H9 (cell line): ENCODE measurements around the gene RIOK2. TPM values are rescaled to one million over a fixed set of nuclear protein-coding genes. Genes with fewer than 3 reads are reported as not detected.

Experiments
- DNase-seq: peaks from one replicate; pipeline ENCODE4 v3.0.0-alpha.2; 2017
- H2AFZ ChIP-seq: one replicate; pipeline ENCODE4 v1.6.1; 2013; ENCODE audit warnings: mild to moderate bottlenecking, low read length, control low read depth, moderate library complexity
- H2AK5ac ChIP-seq: 2 replicates; pipeline ENCODE4 v1.6.1; 2013; ENCODE audit warnings: low read length, control low read depth, mixed read lengths; ENCODE audit not compliant: insufficient read length
- H2BK120ac ChIP-seq: one replicate; pipeline ENCODE4 v1.6.1; 2013; ENCODE audit warnings: low read depth, mild to moderate bottlenecking, low read length, control low read depth, inconsistent platforms; ENCODE audit not compliant: poor library complexity, severe bottlenecking
- H2BK12ac ChIP-seq: 2 replicates; pipeline ENCODE4 v1.6.1; 2013; ENCODE audit warnings: low read length, control low read depth, mixed read lengths, low read depth; ENCODE audit not compliant: insufficient read length
- H2BK15ac ChIP-seq: 2 replicates; pipeline ENCODE4 v1.6.1; 2013; ENCODE audit warnings: low read depth, low read length, control low read depth
- H2BK20ac ChIP-seq: one replicate; pipeline ENCODE4 v1.6.1; 2013; ENCODE audit warnings: low read depth, mild to moderate bottlenecking, low read length, control low read depth, inconsistent platforms; ENCODE audit not compliant: poor library complexity, severe bottlenecking
- H2BK5ac ChIP-seq: 2 replicates; pipeline ENCODE4 v1.6.1; 2013; ENCODE audit warnings: low read length, control low read depth, mixed read lengths; ENCODE audit not compliant: insufficient read length
- H3K14ac ChIP-seq: 2 replicates; pipeline ENCODE4 v1.6.1; 2013; ENCODE audit warnings: low read length, control low read depth; ENCODE audit not compliant: insufficient read depth
- H3K18ac ChIP-seq: 2 replicates; pipeline ENCODE4 v1.6.1; 2013; ENCODE audit warnings: low read depth, mild to moderate bottlenecking, mixed read lengths, low read length, control low read depth; ENCODE audit not compliant: insufficient read length
- H3K23ac ChIP-seq: 2 replicates; pipeline ENCODE4 v1.6.1; 2013; ENCODE audit warnings: low read length, control low read depth, mixed read lengths, low read depth; ENCODE audit not compliant: insufficient read length
- H3K23me2 ChIP-seq: 2 replicates; pipeline ENCODE4 v1.6.1; 2013; ENCODE audit warnings: low read depth, mild to moderate bottlenecking, mixed read lengths, low read length, control low read depth; ENCODE audit not compliant: insufficient read length, poor library complexity, severe bottlenecking
- H3K27ac ChIP-seq: 2 replicates; pipeline ENCODE4 v1.5.1; 2013; ENCODE audit warnings: low read length, control low read depth, mixed read lengths, low read depth; ENCODE audit not compliant: insufficient read length
- H3K27me3 ChIP-seq: 2 replicates; pipeline ENCODE4 v1.6.1; 2013; ENCODE audit warnings: low read length, control low read depth, inconsistent platforms; ENCODE audit not compliant: insufficient read depth
- H3K4ac ChIP-seq: 2 replicates; pipeline ENCODE4 v1.6.1; 2013; ENCODE audit warnings: low read depth, mild to moderate bottlenecking, control low read depth, inconsistent platforms, low read length, moderate library complexity
- H3K4me1 ChIP-seq: 2 replicates; pipeline ENCODE4 v1.6.1; 2013; ENCODE audit warnings: low read length, control low read depth, inconsistent platforms; ENCODE audit not compliant: insufficient read depth
- H3K4me2 ChIP-seq: 2 replicates; pipeline ENCODE4 v1.6.1; 2013; ENCODE audit warnings: low read length, control low read depth, mixed read lengths; ENCODE audit not compliant: insufficient read length, insufficient read depth
- H3K56ac ChIP-seq: 2 replicates; pipeline ENCODE4 v1.6.1; 2013; ENCODE audit warnings: low read depth, mild to moderate bottlenecking, mixed read lengths, low read length, control low read depth; ENCODE audit not compliant: insufficient read length
- H3K79me1 ChIP-seq: 2 replicates; pipeline ENCODE4 v1.6.1; 2013; ENCODE audit warnings: low read depth, mild to moderate bottlenecking, moderate library complexity, low read length, control low read depth, inconsistent platforms; ENCODE audit not compliant: insufficient read depth, poor library complexity, severe bottlenecking
- H3K79me2 ChIP-seq: 2 replicates; pipeline ENCODE4 v1.6.1; 2013; ENCODE audit warnings: low read length, control low read depth, inconsistent platforms; ENCODE audit not compliant: insufficient read depth
- H3K9ac ChIP-seq: 2 replicates; pipeline ENCODE4 v1.6.1; 2013; ENCODE audit warnings: low read length, control low read depth, mixed read lengths; ENCODE audit not compliant: insufficient read length; ENCODE audit errors: extremely low read depth
- H3K9me3 ChIP-seq: one replicate; pipeline ENCODE4 v1.6.1; 2013; ENCODE audit warnings: low read depth, low read length, inconsistent platforms; ENCODE audit not compliant: control insufficient read depth
- H3T11ph ChIP-seq: one replicate; pipeline ENCODE4 v1.6.1; 2013; ENCODE audit warnings: mild to moderate bottlenecking, low read length, control low read depth, inconsistent platforms
- H4K20me1 ChIP-seq: one replicate; pipeline ENCODE4 v1.6.1; 2013; ENCODE audit not compliant: control insufficient read depth, insufficient read length, insufficient read depth
- H4K5ac ChIP-seq: 2 replicates; pipeline ENCODE4 v1.6.1; 2013; ENCODE audit warnings: low read depth, mild to moderate bottlenecking, mixed read lengths, low read length, control low read depth; ENCODE audit not compliant: insufficient read length
- H4K8ac ChIP-seq: replicated peaks from 2 replicates; pipeline ENCODE4 v1.6.1; 2013; ENCODE audit warnings: low read length, control low read depth, mixed read lengths, low read depth; ENCODE audit not compliant: insufficient read length
- H4K91ac ChIP-seq: 2 replicates; pipeline ENCODE4 v1.6.1; 2013; ENCODE audit warnings: low read depth, mild to moderate bottlenecking, moderate library complexity, mixed read lengths, low read length, control low read depth; ENCODE audit not compliant: insufficient read length
- H3K27ac Mint-ChIP-seq, 3 experiments: 2 replicates in 2 of 3; 3 replicates in 1 of 3; pipeline ENCODE4 v1.8.0; 2020 to 2021; ENCODE audit warnings: mixed read lengths in 3 of 3, mild to moderate bottlenecking in 1 of 3, moderate library complexity in 1 of 3
- H3K27me3 Mint-ChIP-seq: 2 replicates; pipeline ENCODE4 v1.8.0; 2021; ENCODE audit warnings: low read depth, mild to moderate bottlenecking, moderate library complexity, mixed read lengths
- H3K36me3 Mint-ChIP-seq, 3 experiments: 2 replicates in 2 of 3; 3 replicates in 1 of 3; pipeline ENCODE4 v1.8.0; 2020 to 2021; ENCODE audit warnings: low read depth in 3 of 3, mixed read lengths in 3 of 3; ENCODE audit not compliant: insufficient read depth in 1 of 3
- H3K4me1 Mint-ChIP-seq, 2 experiments: 2 replicates each; pipeline ENCODE4 v1.8.0; 2020; ENCODE audit warnings: mixed read lengths in 2 of 2
- H3K4me3 Mint-ChIP-seq, 2 experiments: 2 replicates in 1 of 2; 3 replicates in 1 of 2; pipeline ENCODE4 v1.8.0; 2020 to 2021; ENCODE audit warnings: mild to moderate bottlenecking in 2 of 2, mixed read lengths in 2 of 2, moderate library complexity in 1 of 2
- H3K9me3 Mint-ChIP-seq, 2 experiments: 2 replicates in 1 of 2; 3 replicates in 1 of 2; pipeline ENCODE4 v1.8.0; 2020; ENCODE audit warnings: mild to moderate bottlenecking in 2 of 2, mixed read lengths in 2 of 2, moderate library complexity in 1 of 2
- WGBS: extraction: QIAGEN DNeasy Blood & Tissue Kit; methylation state at CpG from one replicate; pipeline ENCODE4 v1.1.7; 2013; ENCODE audit warnings: missing lambda C conversion rate, low lambda C conversion rate, mixed read lengths; ENCODE audit not compliant: insufficient read length; ENCODE audit errors: extremely low coverage; 5-methylcytosine and 5-hydroxymethylcytosine counted together
- total RNA-seq: library from RNA; stranded (reverse); gene quantifications from 2 replicates; pipeline ENCODE4 v1.2.1, GENCODE V29; 2021
- TF ChIP-seq, protein P1 (sequence below): fragments of 200-600 bp; sonication (generic); conservative IDR thresholded peaks from 3 replicates; pipeline ENCODE4 v1.8.0; 2021; ENCODE audit warnings: antibody characterized with exemption, mild to moderate bottlenecking

RIOK2 gene
- total RNA-seq, 1 experiment from 2014 or later: 39.5 TPM

DNA sequence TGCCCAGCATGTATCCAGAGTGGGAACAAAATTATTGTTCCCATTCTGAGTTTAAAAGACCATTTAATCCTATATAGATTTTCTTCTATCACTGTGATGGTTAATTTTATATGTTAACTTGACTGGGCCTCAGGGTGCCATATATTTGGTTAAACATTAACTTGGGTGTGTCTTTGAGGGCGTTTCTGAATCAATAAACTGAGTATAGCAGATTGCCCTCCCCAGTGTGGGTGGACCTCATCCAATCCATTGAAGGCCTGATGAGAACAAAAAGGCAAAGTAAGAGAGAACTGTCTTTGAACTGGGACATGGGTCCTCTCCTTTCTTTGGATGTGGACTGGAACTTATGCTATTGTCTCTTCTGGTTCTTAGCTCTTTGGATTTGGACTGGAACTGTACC, 17.3 kb downstream of the RIOK2 start:
- no peak overlapping the region for H3K27ac ChIP-seq
- H3K14ac ChIP-seq: no peak overlapping the region
- H2BK5ac ChIP-seq: no peak overlapping the region
- H3K79me1 ChIP-seq: no peaks in the 10 kb centered on the region
- H4K8ac ChIP-seq: no peak overlapping the region
- H2BK20ac ChIP-seq: no peak overlapping the region
- Mint-ChIP-seq H3K27me3 (no peaks in the 10 kb centered on the region), H3K27ac (no peak overlapping the region), H3K4me3 (no peak overlapping the region), H3K4me1 (no peaks in the 10 kb centered on the region), H3K9me3 (no peaks in the 10 kb centered on the region), H3K36me3 (peaks cover 12 to 71% (median 34%) of the 10 kb centered on the region in 3 experiments; a peak in 6 of 7 replicates)
- no peak overlapping the region for H3K9ac ChIP-seq
- H3K27me3 ChIP-seq: no peaks in the 10 kb centered on the region
- TF ChIP-seq, protein P1, sequence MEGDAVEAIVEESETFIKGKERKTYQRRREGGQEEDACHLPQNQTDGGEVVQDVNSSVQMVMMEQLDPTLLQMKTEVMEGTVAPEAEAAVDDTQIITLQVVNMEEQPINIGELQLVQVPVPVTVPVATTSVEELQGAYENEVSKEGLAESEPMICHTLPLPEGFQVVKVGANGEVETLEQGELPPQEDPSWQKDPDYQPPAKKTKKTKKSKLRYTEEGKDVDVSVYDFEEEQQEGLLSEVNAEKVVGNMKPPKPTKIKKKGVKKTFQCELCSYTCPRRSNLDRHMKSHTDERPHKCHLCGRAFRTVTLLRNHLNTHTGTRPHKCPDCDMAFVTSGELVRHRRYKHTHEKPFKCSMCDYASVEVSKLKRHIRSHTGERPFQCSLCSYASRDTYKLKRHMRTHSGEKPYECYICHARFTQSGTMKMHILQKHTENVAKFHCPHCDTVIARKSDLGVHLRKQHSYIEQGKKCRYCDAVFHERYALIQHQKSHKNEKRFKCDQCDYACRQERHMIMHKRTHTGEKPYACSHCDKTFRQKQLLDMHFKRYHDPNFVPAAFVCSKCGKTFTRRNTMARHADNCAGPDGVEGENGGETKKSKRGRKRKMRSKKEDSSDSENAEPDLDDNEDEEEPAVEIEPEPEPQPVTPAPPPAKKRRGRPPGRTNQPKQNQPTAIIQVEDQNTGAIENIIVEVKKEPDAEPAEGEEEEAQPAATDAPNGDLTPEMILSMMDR: no peak
- H3K23ac ChIP-seq: no peak overlapping the region
- H3K56ac ChIP-seq: no peak overlapping the region
- H3K4me2 ChIP-seq: no peak overlapping the region
- H4K91ac ChIP-seq: no peak overlapping the region
- WGBS: no CpG with 5 or more reads among the region's 1 CpG
- H3K23me2 ChIP-seq: no peaks in the 10 kb centered on the region
- H3K9me3 ChIP-seq: no peaks in the 10 kb centered on the region
- H2AFZ ChIP-seq: no peak overlapping the region
- H2BK12ac ChIP-seq: no peak overlapping the region
- DNase-seq: no peak
- no peak overlapping the region for H3K4ac ChIP-seq
- H2BK15ac ChIP-seq: no peak overlapping the region
- H3K79me2 ChIP-seq: no peaks in the 10 kb centered on the region
- no peak overlapping the region for H3K18ac ChIP-seq
- H4K20me1 ChIP-seq: no peaks in the 10 kb centered on the region
- no peak overlapping the region for H2BK120ac ChIP-seq
- no peak overlapping the region for H2AK5ac ChIP-seq
- no peaks in the 10 kb centered on the region for H3K4me1 ChIP-seq
- H3T11ph ChIP-seq: no peak overlapping the region
- H4K5ac ChIP-seq: no peak overlapping the region
